ENCODE results near the gene DCDC1.

DCDC1 gene

DNA sequence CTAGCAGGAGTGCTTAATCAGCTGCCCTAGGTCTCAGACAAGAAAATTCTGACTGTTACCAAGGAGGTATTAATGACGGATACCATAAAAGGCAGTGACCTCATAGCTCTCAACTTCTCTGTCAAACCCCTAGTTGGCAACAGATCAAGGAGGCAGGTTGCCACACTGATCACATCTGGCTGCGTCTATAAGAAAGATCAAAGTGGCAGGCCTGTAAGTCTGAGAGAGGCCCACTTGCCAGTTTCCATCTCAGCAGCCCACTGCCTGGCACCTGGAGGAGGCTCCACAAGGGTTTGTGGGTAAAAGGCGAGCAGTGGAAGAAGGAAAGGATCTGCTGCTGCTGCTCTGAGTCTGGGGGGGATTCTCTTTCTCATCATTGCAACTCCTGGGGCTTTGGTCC is 543.8 kb downstream of the DCDC1 start:
- DNase-seq: no peak

- no peak for DNase-seq
Observed at GRCh38 chr11:30823119-30823518, 546.4 kb downstream of the DCDC1 start.

GRCh38 chr11:30821438-30821965 is 548.0 kb downstream of the DCDC1 start:
- DNase-seq: no peak

DNA sequence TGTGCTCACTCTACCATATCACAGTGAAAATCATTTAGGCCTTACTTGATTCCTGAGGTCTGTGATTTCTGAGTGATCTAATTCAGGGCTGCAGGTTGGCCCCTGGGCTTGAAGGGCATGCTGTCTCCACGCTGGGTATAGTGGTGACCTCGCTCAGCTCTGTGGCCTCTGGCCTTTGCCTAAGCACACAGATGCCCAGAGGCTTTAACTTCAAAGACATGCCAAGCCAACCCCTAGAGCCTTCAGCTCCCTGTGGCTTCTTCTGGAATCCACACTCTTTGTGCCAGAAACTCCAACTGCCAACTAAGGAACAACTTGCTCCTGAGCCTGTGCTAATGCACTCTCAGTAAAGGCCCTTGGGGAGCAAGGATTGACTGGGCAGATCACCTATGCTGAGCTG is 550.8 kb downstream of the DCDC1 start:
- DNase-seq: no peak

GRCh38 chr11:30816959-30817880 is 552.3 kb downstream of the DCDC1 start:
- no peak for DNase-seq

DNA sequence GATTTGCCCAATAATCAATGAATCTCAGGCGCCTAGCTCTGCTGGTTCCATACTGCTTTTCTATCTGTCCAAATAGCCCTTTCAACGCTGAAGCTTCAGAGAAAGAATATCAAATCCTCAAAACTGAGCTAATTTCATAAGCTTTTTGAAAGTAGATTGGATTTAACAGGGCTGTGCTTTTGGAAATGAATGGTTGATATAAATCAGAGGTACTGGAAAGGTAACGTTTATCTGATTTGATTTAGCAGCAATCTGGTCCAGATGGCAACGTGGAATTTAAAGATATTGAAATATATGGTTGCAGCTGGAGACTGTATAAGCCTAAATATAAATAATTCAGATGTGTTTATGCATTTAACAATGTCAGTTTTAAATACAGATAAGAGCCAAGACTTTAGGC is 553.9 kb downstream of the DCDC1 start:
- no peak for DNase-seq

DNA sequence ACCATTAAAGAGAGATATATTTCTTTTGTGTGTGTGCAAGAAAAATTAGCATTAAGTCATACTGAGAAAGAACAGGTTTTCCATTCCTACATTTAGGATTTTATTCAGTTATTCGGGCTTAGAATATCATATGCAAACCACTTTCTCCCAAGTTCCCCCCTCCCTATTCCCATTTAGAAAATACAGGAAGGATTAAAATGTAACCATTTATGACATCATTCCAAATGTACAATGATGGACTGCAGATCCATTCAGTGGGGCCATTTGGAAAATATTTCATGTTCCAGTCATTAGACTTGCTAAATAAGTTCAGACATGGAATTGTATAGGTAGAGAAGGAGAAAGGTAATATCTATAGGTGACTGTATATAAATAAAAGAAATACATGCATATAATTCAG is 554.8 kb downstream of the DCDC1 start:
- no peak for DNase-seq

All from femur (tissue), 1 donor.